PFSK-1 (cell line): ENCODE measurements around the gene CAPNS2.

Source experiments
- FOXP2 ChIP-seq: optimal IDR thresholded peaks from 2 replicates; pipeline ENCODE3; 2011; ENCODE audit warnings: borderline replicate concordance, control low read depth, inconsistent platforms; ENCODE audit not compliant: insufficient read depth; ENCODE audit errors: extremely low read length, extremely low read depth
- POLR2AphosphoS5 ChIP-seq: IDR thresholded peaks from 2 replicates; pipeline ENCODE4 v1.6.1; 2012; ENCODE audit warnings: low read depth, mild to moderate bottlenecking, control low read depth, low read length, moderate library complexity
- SIN3A ChIP-seq: IDR thresholded peaks from 2 replicates; pipeline ENCODE4 v1.6.1; 2012; ENCODE audit warnings: mild to moderate bottlenecking, low read length, moderate library complexity, borderline replicate concordance; ENCODE audit not compliant: insufficient read depth
- TAF1 ChIP-seq: IDR thresholded peaks from 2 replicates; pipeline ENCODE4 v1.6.1; 2012; ENCODE audit warnings: low read length, control low read depth, borderline replicate concordance; ENCODE audit not compliant: insufficient read depth
- TF ChIP-seq, protein P1 (sequence below), 2 experiments: IDR thresholded peaks; 2 replicates each; pipeline versions ENCODE4 v1.6.1 to v1.8.0; 2011 to 2012; ENCODE audit warnings: low read depth in 2 of 2, low read length in 2 of 2, control low read depth in 1 of 2, inconsistent platforms in 1 of 2, mild to moderate bottlenecking in 1 of 2, moderate library complexity in 1 of 2; ENCODE audit not compliant: insufficient read depth in 1 of 2

Gene CAPNS2

GRCh38 chr16:55576384-55576783 is 9.9 kb downstream of the CAPNS2 start:
- TF ChIP-seq SIN3A: no peak
- TF ChIP-seq, protein P1, sequence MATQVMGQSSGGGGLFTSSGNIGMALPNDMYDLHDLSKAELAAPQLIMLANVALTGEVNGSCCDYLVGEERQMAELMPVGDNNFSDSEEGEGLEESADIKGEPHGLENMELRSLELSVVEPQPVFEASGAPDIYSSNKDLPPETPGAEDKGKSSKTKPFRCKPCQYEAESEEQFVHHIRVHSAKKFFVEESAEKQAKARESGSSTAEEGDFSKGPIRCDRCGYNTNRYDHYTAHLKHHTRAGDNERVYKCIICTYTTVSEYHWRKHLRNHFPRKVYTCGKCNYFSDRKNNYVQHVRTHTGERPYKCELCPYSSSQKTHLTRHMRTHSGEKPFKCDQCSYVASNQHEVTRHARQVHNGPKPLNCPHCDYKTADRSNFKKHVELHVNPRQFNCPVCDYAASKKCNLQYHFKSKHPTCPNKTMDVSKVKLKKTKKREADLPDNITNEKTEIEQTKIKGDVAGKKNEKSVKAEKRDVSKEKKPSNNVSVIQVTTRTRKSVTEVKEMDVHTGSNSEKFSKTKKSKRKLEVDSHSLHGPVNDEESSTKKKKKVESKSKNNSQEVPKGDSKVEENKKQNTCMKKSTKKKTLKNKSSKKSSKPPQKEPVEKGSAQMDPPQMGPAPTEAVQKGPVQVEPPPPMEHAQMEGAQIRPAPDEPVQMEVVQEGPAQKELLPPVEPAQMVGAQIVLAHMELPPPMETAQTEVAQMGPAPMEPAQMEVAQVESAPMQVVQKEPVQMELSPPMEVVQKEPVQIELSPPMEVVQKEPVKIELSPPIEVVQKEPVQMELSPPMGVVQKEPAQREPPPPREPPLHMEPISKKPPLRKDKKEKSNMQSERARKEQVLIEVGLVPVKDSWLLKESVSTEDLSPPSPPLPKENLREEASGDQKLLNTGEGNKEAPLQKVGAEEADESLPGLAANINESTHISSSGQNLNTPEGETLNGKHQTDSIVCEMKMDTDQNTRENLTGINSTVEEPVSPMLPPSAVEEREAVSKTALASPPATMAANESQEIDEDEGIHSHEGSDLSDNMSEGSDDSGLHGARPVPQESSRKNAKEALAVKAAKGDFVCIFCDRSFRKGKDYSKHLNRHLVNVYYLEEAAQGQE (IDR thresholded peaks at IDR 0.05; ENCODE audit: insufficient read depth in 1 of 2, low read depth in 2 of 2, low read length in 2 of 2): no peak
- TF ChIP-seq TAF1: no peak
- TF ChIP-seq FOXP2: no peak
- TF ChIP-seq POLR2AphosphoS5: no peak

GRCh38 chr16:55577887-55578286 is 11.4 kb downstream of the CAPNS2 start:
- no peak for TF ChIP-seq FOXP2
- TF ChIP-seq SIN3A: no peak
- TF ChIP-seq, protein P1 (IDR thresholded peaks at IDR 0.05; ENCODE audit: insufficient read depth in 1 of 2, low read depth in 2 of 2, low read length in 2 of 2): no peak
- no peak for TF ChIP-seq POLR2AphosphoS5
- no peak for TF ChIP-seq TAF1

- TF ChIP-seq FOXP2: no peak
- no peak for TF ChIP-seq POLR2AphosphoS5
- TF ChIP-seq, protein P1 (IDR thresholded peaks at IDR 0.05; ENCODE audit: insufficient read depth in 1 of 2, low read depth in 2 of 2, low read length in 2 of 2): no peak
- no peak for TF ChIP-seq SIN3A
- TF ChIP-seq TAF1: no peak
Observed at GRCh38 chr16:55585631-55586030, 19.1 kb downstream of the CAPNS2 start.

DNA sequence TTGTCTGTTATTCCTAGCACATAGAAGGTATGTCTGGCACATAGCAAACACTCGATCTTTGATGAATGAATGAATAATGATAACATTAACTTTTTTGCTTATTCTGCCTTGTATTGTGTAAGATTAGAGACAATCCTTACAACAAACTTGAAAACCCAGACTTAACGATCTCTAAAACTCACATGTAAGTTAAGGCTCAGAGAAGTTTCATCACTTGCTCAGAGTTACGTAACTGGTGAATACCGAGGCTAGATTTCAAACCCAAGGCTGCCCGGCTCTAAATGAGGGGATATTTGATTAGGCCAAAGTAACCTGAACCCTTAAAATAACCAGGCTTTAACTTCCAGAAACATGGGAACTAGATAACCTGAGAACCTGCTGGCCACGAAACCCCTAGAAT is 22.3 kb downstream of the CAPNS2 start:
- TF ChIP-seq SIN3A: no peak
- TF ChIP-seq POLR2AphosphoS5: no peak
- no peak for TF ChIP-seq TAF1
- TF ChIP-seq FOXP2: no peak
- TF ChIP-seq, protein P1 (IDR thresholded peaks at IDR 0.05; ENCODE audit: insufficient read depth in 1 of 2, low read depth in 2 of 2, low read length in 2 of 2): no peak

DNA sequence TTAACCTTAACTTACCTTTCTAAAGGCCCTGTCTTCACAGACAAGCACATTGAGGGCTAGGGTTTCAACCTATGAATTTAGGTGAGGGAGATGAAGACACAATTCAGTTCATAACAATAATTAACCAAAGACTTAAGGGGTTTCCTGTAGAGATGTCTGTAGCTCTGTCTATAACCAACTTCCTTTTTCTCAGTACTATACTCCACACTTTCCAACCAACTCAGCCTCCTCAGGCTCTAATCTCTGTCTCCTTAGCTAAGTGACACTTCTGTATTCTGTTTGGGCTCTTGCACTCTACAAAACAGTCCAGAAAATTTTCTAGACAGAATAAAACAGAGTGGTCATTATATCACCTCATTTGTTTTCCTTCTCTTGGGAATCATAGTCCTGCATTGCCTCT is 25.8 kb downstream of the CAPNS2 start:
- no peak for TF ChIP-seq FOXP2
- TF ChIP-seq, protein P1 (IDR thresholded peaks at IDR 0.05; ENCODE audit: insufficient read depth in 1 of 2, low read depth in 2 of 2, low read length in 2 of 2): no peak
- TF ChIP-seq TAF1: no peak
- TF ChIP-seq POLR2AphosphoS5: no peak
